Gastroesophageal sphincter (tissue), 3 donors: ENCODE results near the gene OASL.

Experiments
- EP300 ChIP-seq: sonication (generic); formaldehyde crosslinking; IDR thresholded peaks from one replicate; pipeline ENCODE4 v1.6.1; 2017; ENCODE audit warnings: antibody characterized with exemption, mild to moderate bottlenecking
- POLR2AphosphoS5 ChIP-seq: sonication (generic); formaldehyde crosslinking; IDR thresholded peaks from one replicate; pipeline ENCODE4 v1.6.1; 2017; ENCODE audit warnings: antibody characterized with exemption
- TF ChIP-seq, protein P1 (sequence below), 4 experiments: fragments of 200-600 bp in 2 of 4; fragments of 450-650 bp in 2 of 4; sonication (generic) in 1 of 4; IDR thresholded peaks; one replicate each; pipeline ENCODE4 v1.5.1; 2017 to 2019; ENCODE audit warnings: antibody characterized with exemption in 4 of 4, mild to moderate bottlenecking in 2 of 4, moderate library complexity in 2 of 4

DNA sequence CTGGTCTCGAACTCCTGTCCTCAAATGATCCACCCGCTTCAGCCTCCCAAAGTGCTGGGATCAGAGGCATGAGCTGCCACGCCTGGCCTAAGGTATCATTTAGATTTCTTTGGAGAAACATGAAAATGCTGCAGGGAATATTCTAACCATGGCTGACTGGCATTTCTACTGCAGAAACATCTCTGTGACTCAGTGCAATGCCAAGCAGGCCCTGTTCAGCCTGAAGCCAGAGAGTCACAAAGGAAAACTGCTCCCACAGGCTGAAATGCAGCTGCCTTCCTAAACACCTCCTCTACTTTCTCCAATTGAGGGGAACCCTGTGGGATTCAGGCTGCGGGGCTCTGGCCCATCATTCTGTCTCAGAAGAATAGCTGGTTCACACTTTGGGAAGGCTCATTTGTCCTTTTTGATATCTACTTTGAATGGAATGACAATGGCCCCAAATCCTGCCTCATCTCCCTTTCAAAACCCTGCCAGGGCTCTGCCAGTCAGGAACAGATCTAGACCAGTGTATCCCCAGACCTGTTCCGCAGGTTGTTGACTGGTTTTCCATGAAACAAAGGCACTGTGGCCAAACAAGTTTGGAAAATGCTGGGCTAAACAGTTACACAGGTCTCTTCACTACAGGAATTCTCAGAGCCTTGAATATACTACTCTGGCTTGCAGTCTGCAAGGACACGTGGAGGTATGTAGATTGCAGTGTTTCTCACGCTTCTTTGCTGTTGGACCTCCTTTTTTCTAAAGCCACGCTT is 30.5 kb downstream of the OASL start:
- TF ChIP-seq, protein P1, sequence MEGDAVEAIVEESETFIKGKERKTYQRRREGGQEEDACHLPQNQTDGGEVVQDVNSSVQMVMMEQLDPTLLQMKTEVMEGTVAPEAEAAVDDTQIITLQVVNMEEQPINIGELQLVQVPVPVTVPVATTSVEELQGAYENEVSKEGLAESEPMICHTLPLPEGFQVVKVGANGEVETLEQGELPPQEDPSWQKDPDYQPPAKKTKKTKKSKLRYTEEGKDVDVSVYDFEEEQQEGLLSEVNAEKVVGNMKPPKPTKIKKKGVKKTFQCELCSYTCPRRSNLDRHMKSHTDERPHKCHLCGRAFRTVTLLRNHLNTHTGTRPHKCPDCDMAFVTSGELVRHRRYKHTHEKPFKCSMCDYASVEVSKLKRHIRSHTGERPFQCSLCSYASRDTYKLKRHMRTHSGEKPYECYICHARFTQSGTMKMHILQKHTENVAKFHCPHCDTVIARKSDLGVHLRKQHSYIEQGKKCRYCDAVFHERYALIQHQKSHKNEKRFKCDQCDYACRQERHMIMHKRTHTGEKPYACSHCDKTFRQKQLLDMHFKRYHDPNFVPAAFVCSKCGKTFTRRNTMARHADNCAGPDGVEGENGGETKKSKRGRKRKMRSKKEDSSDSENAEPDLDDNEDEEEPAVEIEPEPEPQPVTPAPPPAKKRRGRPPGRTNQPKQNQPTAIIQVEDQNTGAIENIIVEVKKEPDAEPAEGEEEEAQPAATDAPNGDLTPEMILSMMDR (IDR thresholded peaks at IDR 0.05): no peak
- no peak for TF ChIP-seq EP300
- TF ChIP-seq POLR2AphosphoS5: no peak
